Measurements from ENCODE around the gene GREM2.

The GREM2 gene

GRCh38 chr1:240609527-240610060 lies 2.4 kb downstream of the GREM2 start:
- no peak for DNase-seq

- no peak for DNase-seq
These were observed 3.2 kb downstream of the GREM2 start for GRCh38 chr1:240608707-240609106.

- DNase-seq: no peak
These were observed 4.9 kb downstream of the GREM2 start for GRCh38 chr1:240607006-240607405.

GRCh38 chr1:240602189-240602588 lies 9.8 kb downstream of the GREM2 start:
- DNase-seq: no peak

GRCh38 chr1:240599830-240600229 lies 12.1 kb downstream of the GREM2 start:
- DNase-seq: no peak

- DNase-seq: no peak
These were observed 12.7 kb downstream of the GREM2 start for GRCh38 chr1:240599299-240599698.

- no peak for DNase-seq
These were observed 13.5 kb downstream of the GREM2 start for GRCh38 chr1:240598216-240599001.

GRCh38 chr1:240597153-240597745 lies 14.7 kb downstream of the GREM2 start:
- DNase-seq: no peak

- no peak for DNase-seq
These were observed 16.5 kb downstream of the GREM2 start for GRCh38 chr1:240595476-240595875.

- no peak for DNase-seq
These were observed 20.4 kb downstream of the GREM2 start for GRCh38 chr1:240591564-240591963.

- DNase-seq: no peak
These were observed 20.9 kb downstream of the GREM2 start for GRCh38 chr1:240591078-240591477.

- DNase-seq: no peak
These were observed 22.3 kb downstream of the GREM2 start for GRCh38 chr1:240589585-240590110.

- DNase-seq: no peak
These were observed 25.9 kb downstream of the GREM2 start for GRCh38 chr1:240586006-240586405.

GRCh38 chr1:240582953-240583352 lies 29.0 kb downstream of the GREM2 start:
- DNase-seq: no peak

GRCh38 chr1:240579511-240579910 lies 32.4 kb downstream of the GREM2 start:
- DNase-seq: no peak

GRCh38 chr1:240577095-240577494 lies 34.9 kb downstream of the GREM2 start:
- no peak for DNase-seq

GRCh38 chr1:240575981-240576662 lies 35.8 kb downstream of the GREM2 start:
- DNase-seq: no peak

- no peak for DNase-seq
These were observed 39.6 kb downstream of the GREM2 start for GRCh38 chr1:240572328-240572727.

- no peak for DNase-seq
These were observed 40.2 kb downstream of the GREM2 start for GRCh38 chr1:240571782-240572181.

GRCh38 chr1:240567066-240567465 lies 44.9 kb downstream of the GREM2 start:
- no peak for DNase-seq

GRCh38 chr1:240562779-240563178 lies 49.2 kb downstream of the GREM2 start:
- no peak for DNase-seq

- no peak for DNase-seq
These were observed 49.8 kb downstream of the GREM2 start for GRCh38 chr1:240562111-240562590.

GRCh38 chr1:240559781-240560180 lies 52.2 kb downstream of the GREM2 start:
- DNase-seq: no peak

All from stimulated activated CD4-positive, alpha-beta T cell treated with anti-CD3 and anti-CD28 coated beads, Interleukin-1b, Interleukin-23, amount 100 ng/mL, for 48 hours (primary cell).